ENCODE measurements around the gene DDR1. TPM values are rescaled to one million over a fixed set of nuclear protein-coding genes. Genes with fewer than 3 reads are reported as not detected.

The DDR1 gene
- total RNA-seq, 1 experiment from 2014 or later = 258 TPM

DNA sequence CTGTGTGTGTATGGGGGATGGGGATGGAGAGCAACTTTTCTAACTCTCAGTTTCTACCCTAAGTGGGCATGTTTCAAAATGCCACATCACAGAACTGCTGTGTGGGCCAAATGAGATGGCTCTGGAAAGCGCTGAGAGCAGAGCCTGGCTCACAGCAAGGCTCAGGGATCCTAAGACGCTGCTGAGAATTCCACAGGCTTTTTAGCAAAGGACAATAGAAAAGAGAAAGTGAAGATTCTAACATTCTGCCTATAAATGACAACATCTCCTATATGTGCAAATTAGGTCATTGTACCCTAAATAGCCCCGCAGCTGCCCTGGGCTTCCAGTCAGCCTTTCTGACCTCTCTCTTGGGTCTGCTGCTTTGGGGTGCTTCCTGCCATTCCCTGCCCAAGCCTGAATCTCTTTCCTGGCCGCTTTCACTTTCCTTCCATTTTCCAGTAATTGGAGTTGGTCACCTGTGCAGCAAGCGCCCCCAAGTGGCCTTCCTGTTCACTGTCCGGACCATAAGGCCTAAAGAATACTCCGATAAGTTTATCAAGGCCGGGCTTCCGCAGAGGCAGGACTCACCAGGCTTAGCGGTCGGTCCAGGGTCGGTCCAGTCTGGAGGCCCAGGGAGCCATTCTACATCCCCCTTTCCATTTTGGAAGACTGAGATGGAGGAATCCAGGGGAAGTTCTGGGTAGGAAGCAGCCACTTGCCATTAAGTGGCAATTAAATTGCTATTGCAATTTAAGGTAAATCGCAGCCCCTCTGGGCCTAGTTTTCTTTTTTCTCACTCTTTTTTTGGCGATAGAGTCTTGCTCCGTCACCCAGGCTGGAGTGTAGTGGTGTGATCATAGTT is 6.7 kb upstream of the DDR1 start:
- DNase-seq = peak; percentile 89
- H3K27me3 ChIP-seq (ENCODE audit: insufficient read depth, low read length) = no peaks in the 10 kb centered on the region
- no peak overlapping the region for H2BK12ac ChIP-seq (ENCODE audit: insufficient read length, low read depth, low read length)
- no peak overlapping the region for H3K27ac ChIP-seq (ENCODE audit: insufficient read length, low read depth, low read length)
- no peak overlapping the region for H4K91ac ChIP-seq (ENCODE audit: insufficient read length, low read depth, low read length)
- no peak overlapping the region for H3K56ac ChIP-seq (ENCODE audit: insufficient read length, low read depth, low read length)
- no CpG with 5 or more reads among the region's 15 CpGs for WGBS (ENCODE audit: extremely low coverage, insufficient read length, low lambda C conversion rate)
- H4K5ac ChIP-seq (ENCODE audit: insufficient read length, low read depth, low read length) = no peak overlapping the region
- H3K79me1 ChIP-seq (ENCODE audit: insufficient read depth, low read depth, low read length, poor library complexity, severe bottlenecking) = no peaks in the 10 kb centered on the region
- H3K27me3 Mint-ChIP-seq (ENCODE audit: low read depth) = no peaks in the 10 kb centered on the region; the same call in 1 of the 2 replicates
- peaks cover 12 to 23% of the 10 kb centered on the region in 2 experiments for H3K9me3 Mint-ChIP-seq
- no peak overlapping the region for H2AFZ ChIP-seq (ENCODE audit: low read length)
- peak overlapping the region; percentile 85 to 93 (median 89); a peak in 6 of 7 replicates for H3K27ac Mint-ChIP-seq
- no peak overlapping the region for H2BK5ac ChIP-seq (ENCODE audit: insufficient read length, low read length)
- TF ChIP-seq, protein P1, sequence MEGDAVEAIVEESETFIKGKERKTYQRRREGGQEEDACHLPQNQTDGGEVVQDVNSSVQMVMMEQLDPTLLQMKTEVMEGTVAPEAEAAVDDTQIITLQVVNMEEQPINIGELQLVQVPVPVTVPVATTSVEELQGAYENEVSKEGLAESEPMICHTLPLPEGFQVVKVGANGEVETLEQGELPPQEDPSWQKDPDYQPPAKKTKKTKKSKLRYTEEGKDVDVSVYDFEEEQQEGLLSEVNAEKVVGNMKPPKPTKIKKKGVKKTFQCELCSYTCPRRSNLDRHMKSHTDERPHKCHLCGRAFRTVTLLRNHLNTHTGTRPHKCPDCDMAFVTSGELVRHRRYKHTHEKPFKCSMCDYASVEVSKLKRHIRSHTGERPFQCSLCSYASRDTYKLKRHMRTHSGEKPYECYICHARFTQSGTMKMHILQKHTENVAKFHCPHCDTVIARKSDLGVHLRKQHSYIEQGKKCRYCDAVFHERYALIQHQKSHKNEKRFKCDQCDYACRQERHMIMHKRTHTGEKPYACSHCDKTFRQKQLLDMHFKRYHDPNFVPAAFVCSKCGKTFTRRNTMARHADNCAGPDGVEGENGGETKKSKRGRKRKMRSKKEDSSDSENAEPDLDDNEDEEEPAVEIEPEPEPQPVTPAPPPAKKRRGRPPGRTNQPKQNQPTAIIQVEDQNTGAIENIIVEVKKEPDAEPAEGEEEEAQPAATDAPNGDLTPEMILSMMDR (conservative IDR thresholded peaks at IDR 0.05) = peak; percentile 95
- no peak overlapping the region for H3K23ac ChIP-seq (ENCODE audit: insufficient read length, low read depth, low read length)
- H3K23me2 ChIP-seq (ENCODE audit: insufficient read length, low read depth, low read length, poor library complexity, severe bottlenecking) = peaks cover 16% of the 10 kb centered on the region
- peaks cover 5 to 22% (median 6%) of the 10 kb centered on the region in 3 experiments; a peak in 6 of 7 replicates for H3K36me3 Mint-ChIP-seq (ENCODE audit: insufficient read depth in 1 of 3, low read depth in 3 of 3)
- no peak overlapping the region for H2BK15ac ChIP-seq (ENCODE audit: low read depth, low read length)
- no peak overlapping the region for H4K8ac ChIP-seq (replicated peaks; ENCODE audit: insufficient read length, low read depth, low read length)
- no peak overlapping the region for H3K4ac ChIP-seq (ENCODE audit: low read depth, low read length)
- no peak overlapping the region for H3K9ac ChIP-seq (ENCODE audit: extremely low read depth, insufficient read length, low read length)
- no peaks in the 10 kb centered on the region for H3K79me2 ChIP-seq (ENCODE audit: insufficient read depth, low read length)
- no peaks in the 10 kb centered on the region for H4K20me1 ChIP-seq (ENCODE audit: control insufficient read depth, insufficient read depth, insufficient read length)
- H3K4me3 Mint-ChIP-seq = peak overlapping the region in 1 of 2 experiments; percentile 50; a peak in 3 of 5 replicates
- H3K14ac ChIP-seq (ENCODE audit: insufficient read depth, low read length) = no peak overlapping the region
- H3K4me1 ChIP-seq (ENCODE audit: insufficient read depth, low read length) = peaks cover 6% of the 10 kb centered on the region; the same call in 1 of the 2 replicates
- H3K9me3 ChIP-seq (ENCODE audit: control insufficient read depth, low read depth, low read length) = no peaks in the 10 kb centered on the region
- no peak overlapping the region for H2BK20ac ChIP-seq (ENCODE audit: low read depth, low read length, poor library complexity, severe bottlenecking)
- peaks cover 55 to 61% of the 10 kb centered on the region in 2 experiments for H3K4me1 Mint-ChIP-seq
- H2AK5ac ChIP-seq (ENCODE audit: insufficient read length, low read length) = no peak overlapping the region
- H3K4me2 ChIP-seq (ENCODE audit: insufficient read depth, insufficient read length, low read length) = no peak overlapping the region
- H2BK120ac ChIP-seq (ENCODE audit: low read depth, low read length, poor library complexity, severe bottlenecking) = no peak overlapping the region
- no peak overlapping the region for H3T11ph ChIP-seq (ENCODE audit: low read length)
- H3K18ac ChIP-seq (ENCODE audit: insufficient read length, low read depth, low read length) = no peak overlapping the region

All from H9 (cell line).